ENCODE measurements around the gene CREBBP.
"Not testable (repeated sequence)": the region's sequence is repeated elsewhere in the genome, so short reads cannot be mapped to it uniquely, and the experiment has no call there.

The CREBBP gene

GRCh38 chr16:3716831-3717234, 163.7 kb downstream of the CREBBP start:
- Histone ChIP-seq H3K36me3 (ENCODE audit: control insufficient read depth in 1 of 2, insufficient read depth in 2 of 2, low read length in 2 of 2) (peaks cover 0 to 5% of the 10 kb centered on the region in 2 donors), H3K4me1 (ENCODE audit: control insufficient read depth in 1 of 2, insufficient read depth in 2 of 2, low read length in 2 of 2) (peaks cover 0 to 12% of the 10 kb centered on the region in 2 donors), H3K4me3 (ENCODE audit: low read depth in 1 of 2, low read length in 2 of 2) (peak overlapping the region; percentile 76 to 80), H3K27ac (ENCODE audit: low read length) (peak overlapping the region; percentile 8), H3K27me3 (ENCODE audit: low read depth, low read length) (no peaks in the 10 kb centered on the region), H3K9me3 (ENCODE audit: control insufficient read depth in 1 of 2, low read length in 2 of 2) (no peaks in the 10 kb centered on the region)

DNA sequence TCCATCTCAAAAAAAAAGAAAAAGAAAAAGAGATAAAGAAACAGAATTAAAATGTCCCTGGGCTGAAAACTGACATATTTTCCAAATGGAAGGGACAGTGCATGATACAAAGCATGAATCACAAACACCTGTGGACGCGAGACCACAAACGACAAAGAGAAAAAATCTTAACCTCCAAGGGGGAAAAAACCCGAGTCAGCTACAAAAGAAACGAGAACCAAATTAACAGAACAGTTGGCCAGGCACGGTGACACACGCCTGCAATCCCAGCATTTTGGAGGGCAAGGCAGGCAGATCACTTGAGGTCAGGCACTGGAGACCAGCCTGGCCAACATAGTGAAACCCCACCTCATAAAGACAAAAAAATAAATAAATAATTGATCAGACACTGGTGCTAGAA, 165.1 kb downstream of the CREBBP start:
- Histone ChIP-seq H3K36me3 (ENCODE audit: control insufficient read depth in 1 of 2, insufficient read depth in 2 of 2, low read length in 2 of 2) (peaks cover 0 to 5% of the 10 kb centered on the region in 2 donors), H3K4me3 (ENCODE audit: low read depth in 1 of 2, low read length in 2 of 2) (no peak overlapping the region), H3K27ac (ENCODE audit: low read length) (no peak overlapping the region), H3K27me3 (ENCODE audit: low read depth, low read length) (no peaks in the 10 kb centered on the region), H3K4me1 (ENCODE audit: control insufficient read depth in 1 of 2, insufficient read depth in 2 of 2, low read length in 2 of 2) (peaks cover 0 to 12% of the 10 kb centered on the region in 2 donors), H3K9me3 (ENCODE audit: control insufficient read depth in 1 of 2, low read length in 2 of 2) (no peaks in the 10 kb centered on the region)

DNA sequence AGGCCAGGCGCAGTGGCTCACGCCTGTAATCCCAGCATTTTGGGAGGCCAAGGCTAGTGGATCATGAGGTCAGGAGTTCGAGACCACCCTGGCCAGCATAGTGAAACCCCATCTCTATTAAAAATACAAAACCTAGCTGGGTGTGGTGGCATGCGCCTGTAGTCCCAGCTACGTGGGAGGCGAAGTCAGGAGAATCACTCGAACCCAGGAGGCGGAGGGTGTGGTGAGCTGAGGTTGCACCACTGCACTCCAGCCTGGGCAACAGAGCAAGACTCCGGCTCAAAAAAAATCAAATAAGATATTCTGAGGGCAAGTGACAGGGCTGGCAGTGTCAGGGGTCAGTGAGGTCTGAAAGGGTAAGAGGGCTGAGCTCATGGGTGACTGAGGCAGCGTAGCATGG, 166.1 kb downstream of the CREBBP start:
- not testable (repeated sequence) for H3K4me3 ChIP-seq (ENCODE audit: low read depth in 1 of 2, low read length in 2 of 2); H3K9me3 ChIP-seq (ENCODE audit: control insufficient read depth in 1 of 2, low read length in 2 of 2); H3K27ac ChIP-seq (ENCODE audit: low read length); H3K36me3 ChIP-seq (ENCODE audit: control insufficient read depth in 1 of 2, insufficient read depth in 2 of 2, low read length in 2 of 2); H3K27me3 ChIP-seq (ENCODE audit: low read depth, low read length)
- peaks cover 0 to 12% of the 10 kb centered on the region in 2 donors for H3K4me1 ChIP-seq (ENCODE audit: control insufficient read depth in 1 of 2, insufficient read depth in 2 of 2, low read length in 2 of 2)

DNA sequence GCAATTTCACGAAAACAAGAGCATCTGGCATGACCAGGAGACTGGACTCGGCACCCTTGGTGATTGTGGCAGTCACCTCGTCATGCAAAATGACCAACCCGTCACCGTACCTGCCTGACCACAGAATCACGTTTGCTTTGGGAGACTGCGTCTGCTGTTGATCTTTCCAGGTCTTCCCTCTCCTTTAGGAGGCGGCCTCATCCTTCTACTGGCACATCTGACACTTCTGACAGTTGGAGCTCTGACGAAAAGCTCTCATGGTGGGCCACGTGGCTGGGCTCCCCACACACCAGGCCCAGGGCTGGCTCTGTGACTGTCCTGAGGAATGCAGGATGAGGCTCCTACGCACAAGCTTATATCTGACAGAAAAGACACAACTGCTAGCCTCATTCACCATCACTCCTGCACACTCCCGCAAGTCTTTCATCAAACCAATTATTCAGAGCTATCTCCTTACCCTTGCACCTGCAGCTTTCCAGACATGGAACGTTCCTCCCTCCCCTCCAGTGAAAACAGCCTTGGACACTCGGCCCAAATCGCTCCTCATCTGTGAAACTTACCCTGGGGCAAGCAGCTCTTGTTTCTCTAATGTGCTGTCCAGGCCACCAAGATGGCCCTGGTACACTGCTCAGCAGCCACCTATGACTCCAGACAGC, 166.8 kb downstream of the CREBBP start:
- Histone ChIP-seq H3K4me1 (ENCODE audit: control insufficient read depth in 1 of 2, insufficient read depth in 2 of 2, low read length in 2 of 2) (peaks cover 0 to 12% of the 10 kb centered on the region in 2 donors), H3K9me3 (ENCODE audit: control insufficient read depth in 1 of 2, low read length in 2 of 2) (no peaks in the 10 kb centered on the region), H3K27ac (ENCODE audit: low read length) (no peak overlapping the region), H3K36me3 (ENCODE audit: control insufficient read depth in 1 of 2, insufficient read depth in 2 of 2, low read length in 2 of 2) (peaks cover 0 to 5% of the 10 kb centered on the region in 2 donors), H3K27me3 (ENCODE audit: low read depth, low read length) (no peaks in the 10 kb centered on the region), H3K4me3 (ENCODE audit: low read depth in 1 of 2, low read length in 2 of 2) (no peak overlapping the region)

GRCh38 chr16:3712861-3713372, 167.6 kb downstream of the CREBBP start:
- peaks cover 0 to 7% of the 10 kb centered on the region in 2 donors for H3K4me1 ChIP-seq (ENCODE audit: control insufficient read depth in 1 of 2, insufficient read depth in 2 of 2, low read length in 2 of 2)
- no peaks in the 10 kb centered on the region for H3K27me3 ChIP-seq (ENCODE audit: low read depth, low read length)
- H3K4me3 ChIP-seq (ENCODE audit: low read depth in 1 of 2, low read length in 2 of 2): no peak overlapping the region
- H3K36me3 ChIP-seq (ENCODE audit: control insufficient read depth in 1 of 2, insufficient read depth in 2 of 2, low read length in 2 of 2): peaks cover 0 to 5% of the 10 kb centered on the region in 2 donors
- no peak overlapping the region for H3K27ac ChIP-seq (ENCODE audit: low read length)
- H3K9me3 ChIP-seq (ENCODE audit: control insufficient read depth in 1 of 2, low read length in 2 of 2): no peaks in the 10 kb centered on the region

DNA sequence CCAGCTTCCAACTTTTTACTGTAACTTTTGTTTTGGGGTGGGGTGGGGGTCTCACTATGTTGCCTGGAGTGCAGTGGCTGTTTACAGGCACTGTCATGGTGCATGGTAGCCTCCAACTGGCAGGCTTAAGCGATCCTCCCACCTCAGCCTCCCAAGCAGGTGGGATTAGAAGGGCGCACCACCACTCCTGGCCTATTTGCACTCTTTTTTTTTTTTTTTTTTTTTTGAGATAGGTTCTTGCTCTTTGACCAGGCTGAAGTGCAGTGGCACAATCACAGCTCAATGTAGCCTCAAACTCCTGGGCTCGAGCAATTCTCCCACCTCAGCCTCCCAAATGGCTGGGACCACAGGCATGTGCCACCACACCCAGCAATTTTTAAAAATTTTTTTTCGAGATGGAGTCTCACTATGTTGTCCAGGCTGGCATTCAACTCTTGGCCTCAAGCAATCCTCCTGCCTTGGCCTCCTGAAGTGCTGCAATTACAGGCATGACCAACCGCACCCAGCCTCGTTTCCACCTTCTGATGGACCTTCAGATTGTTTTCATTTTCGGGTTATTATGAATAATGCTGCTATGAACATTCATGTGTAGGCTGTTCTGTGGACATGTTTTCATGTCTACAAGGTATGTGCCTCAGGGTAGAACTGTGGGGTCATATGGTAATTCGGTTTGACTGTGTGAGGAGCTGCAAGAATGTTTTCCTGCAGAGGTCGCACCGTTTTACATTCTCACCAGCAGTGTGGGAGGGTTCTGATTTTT, 174.1 kb downstream of the CREBBP start:
- Histone ChIP-seq H3K36me3 (ENCODE audit: control insufficient read depth in 1 of 2, insufficient read depth in 2 of 2, low read length in 2 of 2) (no peaks in the 10 kb centered on the region), H3K4me3 (ENCODE audit: low read depth in 1 of 2, low read length in 2 of 2) (no peak overlapping the region), H3K27ac (ENCODE audit: low read length) (no peak overlapping the region), H3K9me3 (ENCODE audit: control insufficient read depth in 1 of 2, low read length in 2 of 2) (no peaks in the 10 kb centered on the region), H3K27me3 (ENCODE audit: low read depth, low read length) (no peaks in the 10 kb centered on the region), H3K4me1 (ENCODE audit: control insufficient read depth in 1 of 2, insufficient read depth in 2 of 2, low read length in 2 of 2) (no peaks in the 10 kb centered on the region)

GRCh38 chr16:3702082-3702481, 178.4 kb downstream of the CREBBP start:
- no peaks in the 10 kb centered on the region for H3K4me1 ChIP-seq (ENCODE audit: control insufficient read depth in 1 of 2, insufficient read depth in 2 of 2, low read length in 2 of 2)
- no peaks in the 10 kb centered on the region for H3K9me3 ChIP-seq (ENCODE audit: control insufficient read depth in 1 of 2, low read length in 2 of 2)
- H3K27me3 ChIP-seq (ENCODE audit: low read depth, low read length): no peaks in the 10 kb centered on the region
- no peak overlapping the region for H3K27ac ChIP-seq (ENCODE audit: low read length)
- H3K36me3 ChIP-seq (ENCODE audit: control insufficient read depth in 1 of 2, insufficient read depth in 2 of 2, low read length in 2 of 2): no peaks in the 10 kb centered on the region
- no peak overlapping the region for H3K4me3 ChIP-seq (ENCODE audit: low read depth in 1 of 2, low read length in 2 of 2)

DNA sequence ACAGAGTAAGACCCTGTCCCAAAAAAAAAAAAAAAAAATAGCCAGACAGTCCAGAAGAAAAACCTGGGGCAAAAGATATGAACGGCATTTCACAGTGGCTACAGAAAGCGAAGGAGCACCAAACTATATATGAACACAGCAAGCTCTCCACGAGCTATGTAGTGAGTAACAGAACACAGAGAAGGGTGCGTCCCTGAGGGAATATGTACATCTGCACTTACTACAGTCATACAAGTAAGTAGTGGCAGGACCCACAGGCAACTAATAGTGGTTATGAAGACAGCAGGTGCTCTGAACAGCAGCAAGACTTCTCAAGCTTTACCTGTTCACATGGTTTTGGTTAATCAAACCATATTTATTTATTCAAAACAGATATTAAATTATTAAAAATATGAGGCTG, 179.0 kb downstream of the CREBBP start:
- Histone ChIP-seq H3K36me3 (ENCODE audit: control insufficient read depth in 1 of 2, insufficient read depth in 2 of 2, low read length in 2 of 2) (no peaks in the 10 kb centered on the region), H3K9me3 (ENCODE audit: control insufficient read depth in 1 of 2, low read length in 2 of 2) (no peaks in the 10 kb centered on the region), H3K4me3 (ENCODE audit: low read depth in 1 of 2, low read length in 2 of 2) (no peak overlapping the region), H3K27ac (ENCODE audit: low read length) (no peak overlapping the region), H3K27me3 (ENCODE audit: low read depth, low read length) (no peaks in the 10 kb centered on the region), H3K4me1 (ENCODE audit: control insufficient read depth in 1 of 2, insufficient read depth in 2 of 2, low read length in 2 of 2) (no peaks in the 10 kb centered on the region)

- Histone ChIP-seq H3K4me3 (ENCODE audit: low read depth in 1 of 2, low read length in 2 of 2) (no peak overlapping the region), H3K9me3 (ENCODE audit: control insufficient read depth in 1 of 2, low read length in 2 of 2) (no peaks in the 10 kb centered on the region), H3K4me1 (ENCODE audit: control insufficient read depth in 1 of 2, insufficient read depth in 2 of 2, low read length in 2 of 2) (no peaks in the 10 kb centered on the region), H3K36me3 (ENCODE audit: control insufficient read depth in 1 of 2, insufficient read depth in 2 of 2, low read length in 2 of 2) (no peaks in the 10 kb centered on the region), H3K27ac (ENCODE audit: low read length) (no peak overlapping the region), H3K27me3 (ENCODE audit: low read depth, low read length) (no peaks in the 10 kb centered on the region)
Observed at GRCh38 chr16:3698941-3699340, 181.6 kb downstream of the CREBBP start.

DNA sequence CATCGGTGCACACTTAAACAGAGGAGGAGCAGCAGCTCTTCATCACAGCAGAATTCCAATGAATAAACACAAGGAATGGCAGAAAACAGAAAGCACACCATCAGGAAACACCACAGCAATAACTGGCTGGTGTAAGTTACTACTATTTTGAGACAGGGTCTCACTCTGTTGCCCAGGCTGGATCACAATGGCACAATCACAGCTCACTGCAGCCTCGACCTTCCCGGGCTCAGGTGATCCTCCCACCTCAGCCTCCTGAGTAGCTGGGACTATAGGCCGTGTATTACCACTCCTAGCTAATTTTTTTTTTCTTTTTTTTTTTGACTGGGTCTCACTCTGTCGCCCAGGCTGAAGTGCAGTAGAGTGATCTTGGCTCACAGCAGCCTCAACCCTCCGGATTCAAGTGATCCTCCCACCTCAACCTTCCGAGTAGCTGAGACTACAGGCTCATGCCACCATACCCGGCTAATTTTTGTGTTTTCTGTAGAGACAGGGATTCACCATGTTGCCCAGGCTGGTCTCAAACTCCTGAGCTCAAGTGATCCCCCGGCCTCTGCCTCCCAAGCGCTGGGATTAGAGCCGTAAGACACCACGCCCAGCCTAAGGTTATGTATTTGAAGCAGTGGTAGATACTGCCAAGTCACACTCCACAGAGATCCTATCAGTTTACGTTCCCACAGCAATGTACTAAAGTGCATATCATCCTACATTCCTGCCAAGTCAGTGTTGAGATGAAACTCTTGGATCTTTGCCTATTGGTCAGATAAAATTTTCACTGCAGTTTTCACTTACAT, 183.9 kb downstream of the CREBBP start:
- Histone ChIP-seq H3K36me3 (ENCODE audit: control insufficient read depth in 1 of 2, insufficient read depth in 2 of 2, low read length in 2 of 2) (no peaks in the 10 kb centered on the region), H3K27me3 (ENCODE audit: low read depth, low read length) (no peaks in the 10 kb centered on the region), H3K9me3 (ENCODE audit: control insufficient read depth in 1 of 2, low read length in 2 of 2) (no peaks in the 10 kb centered on the region), H3K27ac (ENCODE audit: low read length) (no peak overlapping the region), H3K4me1 (ENCODE audit: control insufficient read depth in 1 of 2, insufficient read depth in 2 of 2, low read length in 2 of 2) (no peaks in the 10 kb centered on the region), H3K4me3 (ENCODE audit: low read depth in 1 of 2, low read length in 2 of 2) (peak overlapping the region in 1 of 2 donors; percentile 21)
